PC-3 (cell line): Measurements from ENCODE around the gene ARVCF. TPM values are rescaled to one million over a fixed set of nuclear protein-coding genes. Genes with fewer than 3 reads are reported as not detected.

Experiments
- ATAC-seq: fragments of 200-7000 bp; cut with Tn5 transposase; 2 replicates; pipeline ENCODE4 v1.9.1; 2020; ENCODE audit warnings: mild to moderate bottlenecking, moderate library complexity
- BruUV-seq: library from RNA; stranded (reverse); fragments of 400-500 nt; replicated peaks from 2 replicates; lab custom pipeline; 2021; lab: Mats Ljungman, UMichigan
- CTCF ChIA-PET: fragments of 300-600 bp; sonication (Branson Sonifier 250); formaldehyde crosslinking; loops from one replicate; lab custom pipeline; 2022; ENCODE audit warnings: antibody characterized with exemption; lab: Charles Lee
- POLR2A ChIA-PET: fragments of 300-600 bp; sonication (Branson Sonifier 250); formaldehyde crosslinking; loops from one replicate; lab custom pipeline; 2022; ENCODE audit warnings: antibody characterized with exemption; ENCODE audit not compliant: unreplicated experiment; lab: Charles Lee
- DNase-seq: peaks from one replicate; pipeline ENCODE4 v3.0.0-alpha.2; 2015
- H2AFZ ChIP-seq: fragments of 300-600 bp; sonication (generic); 2 replicates; pipeline ENCODE4 v1.6.0; 2016; ENCODE audit warnings: antibody characterized with exemption, low read length
- H3F3A ChIP-seq: fragments of 300-600 bp; sonication (generic); one replicate; pipeline ENCODE4 v1.6.0; 2017; ENCODE audit warnings: antibody characterized with exemption, low read length, control low read depth, mild to moderate bottlenecking; ENCODE audit not compliant: unreplicated experiment
- H3K27ac ChIP-seq: fragments of 300-600 bp; sonication (generic); 2 replicates; pipeline ENCODE4 v1.5.1; 2016; ENCODE audit warnings: mild to moderate bottlenecking, low read length
- H3K27me3 ChIP-seq: fragments of 300-600 bp; sonication (generic); 2 replicates; pipeline ENCODE4 v1.6.1; 2016; ENCODE audit warnings: low read length, mixed read lengths
- H3K36me3 ChIP-seq: fragments of 300-600 bp; sonication (generic); 2 replicates; pipeline ENCODE4 v1.6.1; 2016; ENCODE audit warnings: low read depth, mixed run types, low read length, mixed read lengths
- H3K4me1 ChIP-seq: fragments of 300-600 bp; sonication (generic); 2 replicates; pipeline ENCODE4 v1.5.1; 2016; ENCODE audit warnings: low read length; ENCODE audit not compliant: insufficient read depth
- H3K4me2 ChIP-seq: fragments of 300-600 bp; sonication (generic); 2 replicates; pipeline ENCODE4 v1.6.0; 2016; ENCODE audit warnings: low read length
- H3K4me3 ChIP-seq: fragments of 300-600 bp; sonication (generic); 2 replicates; pipeline ENCODE4 v1.5.1; 2016; ENCODE audit warnings: mild to moderate bottlenecking, low read length, mixed read lengths
- H3K79me2 ChIP-seq: fragments of 300-600 bp; sonication (generic); 2 replicates; pipeline ENCODE4 v1.6.1; 2017; ENCODE audit warnings: low read length, mixed read lengths
- H3K9ac ChIP-seq: fragments of 300-600 bp; sonication (generic); 2 replicates; pipeline ENCODE4 v1.6.0; 2016; ENCODE audit warnings: mild to moderate bottlenecking, low read length
- H3K9me2 ChIP-seq: fragments of 300-600 bp; sonication (generic); replicated peaks from 2 replicates; pipeline ENCODE4 v1.6.1; 2016; ENCODE audit warnings: mixed run types, low read length, mixed read lengths
- H3K9me3 ChIP-seq: fragments of 300-600 bp; sonication (generic); 2 replicates; pipeline ENCODE4 v1.6.1; 2016; ENCODE audit warnings: low read length, mixed read lengths
- H4K20me1 ChIP-seq: fragments of 300-600 bp; sonication (generic); 2 replicates; pipeline ENCODE4 v1.6.1; 2016; ENCODE audit warnings: low read length, mixed read lengths
- EZH2 ChIP-seq: fragments of 300-600 bp; sonication (generic); IDR thresholded peaks from one replicate; pipeline ENCODE4 v1.6.1; 2017; ENCODE audit warnings: antibody characterized with exemption, mild to moderate bottlenecking, low read length; ENCODE audit not compliant: unreplicated experiment
- EZH2phosphoT487 ChIP-seq: fragments of 300-600 bp; sonication (generic); IDR thresholded peaks from 2 replicates; pipeline ENCODE4 v1.6.1; 2018; ENCODE audit warnings: mild to moderate bottlenecking, antibody characterized with exemption, low read length, borderline replicate concordance
- intact Hi-C: fragments of 100-400 bp; cut with micrococcal nuclease; formaldehyde crosslinking; loops from 2 replicates; pipeline ENCODE4 v1.9.0; 2023
- total RNA-seq: library from RNA; depleted of rRNA; stranded (reverse); fragments of >200 nt; gene quantifications from 2 replicates; pipeline ENCODE4 v1.2.3, GENCODE V29; 2014
- TF ChIP-seq, protein P1 (sequence below): fragments of 300-600 bp; sonication (generic); conservative IDR thresholded peaks from 2 replicates; pipeline ENCODE4 v1.5.1; 2017; ENCODE audit warnings: antibody characterized with exemption, low read depth, mild to moderate bottlenecking, low read length

ARVCF gene
- total RNA-seq, 1 experiment from 2014 or later: 20.0 TPM

DNA sequence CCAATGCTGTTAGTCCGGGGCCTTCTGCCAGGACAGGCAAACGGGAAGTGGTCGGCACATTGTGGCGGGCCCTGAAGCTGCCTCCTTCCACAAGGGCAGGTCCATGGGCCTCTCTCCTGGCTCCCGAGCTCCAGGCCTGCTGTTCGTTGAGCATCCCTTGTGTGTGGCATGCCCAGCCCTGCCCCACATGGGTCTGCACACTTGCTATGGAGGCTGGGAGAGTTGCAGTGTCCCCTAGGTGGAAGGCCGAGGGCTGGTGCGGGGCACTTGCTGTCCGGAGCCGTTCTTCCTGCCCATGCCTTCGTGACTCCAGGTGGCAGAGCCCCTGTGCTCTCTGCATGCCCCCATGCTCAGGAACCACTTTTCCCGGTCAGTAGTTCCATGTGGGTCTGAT, 37.4 kb upstream of the ARVCF start:
- no peak for ATAC-seq
- CTCF ChIA-PET: no interaction called here
- no peaks in the 10 kb centered on the region for H3K9me2 ChIP-seq

GRCh38 chr22:20053407-20054033, 36.9 kb upstream of the ARVCF start:
- Histone ChIP-seq H3F3A (no peaks in the 10 kb centered on the region), H3K79me2 (no peaks in the 10 kb centered on the region), H3K27me3 (no peaks in the 10 kb centered on the region), H3K27ac (no peak overlapping the region), H4K20me1 (no peaks in the 10 kb centered on the region), H3K9ac (no peak overlapping the region), H3K9me2 (no peaks in the 10 kb centered on the region), H3K9me3 (no peaks in the 10 kb centered on the region), H3K36me3 (no peaks in the 10 kb centered on the region), H3K4me1 (no peaks in the 10 kb centered on the region), H3K4me2 (no peak overlapping the region), H3K4me3 (no peak overlapping the region), H2AFZ (no peak overlapping the region)
- TF ChIP-seq EZH2: no peak
- TF ChIP-seq, protein P1, sequence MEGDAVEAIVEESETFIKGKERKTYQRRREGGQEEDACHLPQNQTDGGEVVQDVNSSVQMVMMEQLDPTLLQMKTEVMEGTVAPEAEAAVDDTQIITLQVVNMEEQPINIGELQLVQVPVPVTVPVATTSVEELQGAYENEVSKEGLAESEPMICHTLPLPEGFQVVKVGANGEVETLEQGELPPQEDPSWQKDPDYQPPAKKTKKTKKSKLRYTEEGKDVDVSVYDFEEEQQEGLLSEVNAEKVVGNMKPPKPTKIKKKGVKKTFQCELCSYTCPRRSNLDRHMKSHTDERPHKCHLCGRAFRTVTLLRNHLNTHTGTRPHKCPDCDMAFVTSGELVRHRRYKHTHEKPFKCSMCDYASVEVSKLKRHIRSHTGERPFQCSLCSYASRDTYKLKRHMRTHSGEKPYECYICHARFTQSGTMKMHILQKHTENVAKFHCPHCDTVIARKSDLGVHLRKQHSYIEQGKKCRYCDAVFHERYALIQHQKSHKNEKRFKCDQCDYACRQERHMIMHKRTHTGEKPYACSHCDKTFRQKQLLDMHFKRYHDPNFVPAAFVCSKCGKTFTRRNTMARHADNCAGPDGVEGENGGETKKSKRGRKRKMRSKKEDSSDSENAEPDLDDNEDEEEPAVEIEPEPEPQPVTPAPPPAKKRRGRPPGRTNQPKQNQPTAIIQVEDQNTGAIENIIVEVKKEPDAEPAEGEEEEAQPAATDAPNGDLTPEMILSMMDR: no peak
- TF ChIP-seq EZH2phosphoT487: no peak
- BruUV-seq: no TSS peak
- ChIA-PET CTCF (no interaction called here), POLR2A (no interaction called here)
- ATAC-seq (no peak), DNase-seq (no peak)
- intact Hi-C loops: no loop called here

More for the DNA sequence above, 37.4 kb upstream of the ARVCF start:
- POLR2A ChIA-PET: no interaction called here
- Histone ChIP-seq H4K20me1 (no peaks in the 10 kb centered on the region), H3K4me3 (no peak overlapping the region), H3K79me2 (no peaks in the 10 kb centered on the region), H3K9ac (no peak overlapping the region), H3K27ac (no peak overlapping the region), H3K27me3 (no peaks in the 10 kb centered on the region), H3K4me2 (no peak overlapping the region), H3K9me3 (no peaks in the 10 kb centered on the region), H2AFZ (no peak overlapping the region), H3F3A (no peaks in the 10 kb centered on the region), H3K36me3 (no peaks in the 10 kb centered on the region), H3K4me1 (no peaks in the 10 kb centered on the region)
- no TSS peak for BruUV-seq
- no peak for DNase-seq
- intact Hi-C loops: no loop called here
- TF ChIP-seq, protein P1: no peak
- TF ChIP-seq EZH2phosphoT487: no peak

- H3K4me1 ChIP-seq: no peaks in the 10 kb centered on the region
- no peak overlapping the region for H3K4me3 ChIP-seq
- no peak overlapping the region for H2AFZ ChIP-seq
- no peaks in the 10 kb centered on the region for H4K20me1 ChIP-seq
- intact Hi-C loops: no loop called here
- H3K36me3 ChIP-seq: no peaks in the 10 kb centered on the region
- no peak overlapping the region for H3K27ac ChIP-seq
- no peak overlapping the region for H3K4me2 ChIP-seq
- no peak overlapping the region for H3K9ac ChIP-seq
- DNase-seq (no peak), ATAC-seq (no peak)
- H3K27me3 ChIP-seq: no peaks in the 10 kb centered on the region
- TF ChIP-seq, protein P1: no peak
- TF ChIP-seq EZH2phosphoT487 (no peak), EZH2 (no peak)
- H3K9me2 ChIP-seq: no peaks in the 10 kb centered on the region
- H3F3A ChIP-seq: no peaks in the 10 kb centered on the region
- no TSS peak for BruUV-seq
- ChIA-PET CTCF (no interaction called here), POLR2A (no interaction called here)
- H3K9me3 ChIP-seq: no peaks in the 10 kb centered on the region
- no peaks in the 10 kb centered on the region for H3K79me2 ChIP-seq
Measured at GRCh38 chr22:20052309-20053259, 36.0 kb upstream of the ARVCF start.
